GM12878 (cell line): ENCODE results near the gene THSD8.

ENCODE experiments used
- CTCF ChIP-seq, 3 experiments: IDR thresholded peaks in 2 of 3; conservative IDR thresholded peaks in 1 of 3; 2 replicates each; pipeline ENCODE4 v1.5.1; 2011; ENCODE audit warnings: low read depth in 3 of 3, low read length in 3 of 3, mild to moderate bottlenecking in 3 of 3, control low read depth in 2 of 3, moderate library complexity in 2 of 3, inconsistent platforms in 1 of 3, mixed read lengths in 1 of 3; ENCODE audit not compliant: control insufficient read depth in 2 of 3, insufficient read depth in 1 of 3; ENCODE audit errors: extremely low read depth in 1 of 3
- EGR1 ChIP-seq, 2 experiments: IDR thresholded peaks; 1 replicate in 1 of 2; 2 replicates in 1 of 2; pipeline ENCODE4 v1.6.1; 2011 to 2012; ENCODE audit warnings: low read depth in 2 of 2, low read length in 2 of 2, borderline replicate concordance in 1 of 2, mild to moderate bottlenecking in 1 of 2, moderate library complexity in 1 of 2
- EZH2 ChIP-seq: IDR thresholded peaks from 2 replicates; pipeline ENCODE4 v1.6.1; 2012; ENCODE audit warnings: low read depth, mild to moderate bottlenecking, control low read depth, inconsistent platforms, low read length, borderline replicate concordance; ENCODE audit not compliant: control insufficient read depth
- FOXM1 ChIP-seq: IDR thresholded peaks from 2 replicates; pipeline ENCODE4 v1.6.1; 2012; ENCODE audit warnings: low read depth, mild to moderate bottlenecking, inconsistent platforms, low read length, moderate library complexity
- HDAC2 ChIP-seq: fragments of 200-600 bp; sonication (generic); IDR thresholded peaks from 2 replicates; pipeline ENCODE4 v1.6.1; 2017
- MTA3 ChIP-seq: IDR thresholded peaks from 2 replicates; pipeline ENCODE4 v1.6.1; 2012; ENCODE audit warnings: low read length, inconsistent platforms, borderline replicate concordance
- SMARCA5 ChIP-seq: fragments of 450-650 bp; IDR thresholded peaks from 2 replicates; pipeline ENCODE4 v1.6.1; 2017; ENCODE audit warnings: mild to moderate bottlenecking
- USF1 ChIP-seq: IDR thresholded peaks from 2 replicates; pipeline ENCODE4 v1.6.1; 2011; ENCODE audit warnings: borderline replicate concordance, low read depth, mild to moderate bottlenecking, moderate library complexity, mixed read lengths, low read length; ENCODE audit not compliant: insufficient read depth; ENCODE audit errors: extremely low read length
- TF ChIP-seq, protein P1 (sequence below): fragments of 450-650 bp; IDR thresholded peaks from 2 replicates; pipeline ENCODE4 v1.6.1; 2017; ENCODE audit warnings: mild to moderate bottlenecking, low read depth, inconsistent platforms; ENCODE audit not compliant: poor library complexity, severe bottlenecking

DNA sequence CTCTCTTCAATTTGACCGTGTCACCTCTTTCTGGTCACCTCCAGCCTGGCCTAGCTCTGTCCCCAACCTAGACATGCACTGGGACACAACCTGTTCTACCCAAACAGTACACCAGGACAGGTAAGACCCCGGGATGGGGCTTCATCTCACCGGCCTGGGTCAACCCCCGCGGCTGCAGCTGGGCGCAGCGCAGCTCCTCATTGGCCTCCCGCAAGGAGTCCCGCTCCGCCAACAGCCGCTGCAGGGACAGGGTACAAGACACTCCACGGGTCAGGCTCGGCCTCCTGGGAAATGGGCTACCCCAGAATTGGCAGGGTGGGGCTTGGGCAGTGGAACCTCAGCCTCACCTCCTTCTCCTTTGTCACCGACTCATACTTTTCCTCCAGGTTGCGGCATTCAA, 34.2 kb upstream of the THSD8 start:
- TF ChIP-seq SMARCA5 (no peak), USF1 (no peak), EGR1 (IDR thresholded peaks at IDR 0.05; ENCODE audit: borderline replicate concordance in 1 of 2, low read depth in 2 of 2, low read length in 2 of 2) (no peak), CTCF (IDR thresholded peaks at IDR 0.05 in 2 of 3, conservative IDR thresholded peaks at IDR 0.05 in 1 of 3; ENCODE audit: control insufficient read depth in 2 of 3, extremely low read depth in 1 of 3, insufficient read depth in 1 of 3, low read depth in 3 of 3, low read length in 3 of 3) (no peak), FOXM1 (no peak), EZH2 (no peak), HDAC2 (no peak), MTA3 (no peak)
- TF ChIP-seq, protein P1, sequence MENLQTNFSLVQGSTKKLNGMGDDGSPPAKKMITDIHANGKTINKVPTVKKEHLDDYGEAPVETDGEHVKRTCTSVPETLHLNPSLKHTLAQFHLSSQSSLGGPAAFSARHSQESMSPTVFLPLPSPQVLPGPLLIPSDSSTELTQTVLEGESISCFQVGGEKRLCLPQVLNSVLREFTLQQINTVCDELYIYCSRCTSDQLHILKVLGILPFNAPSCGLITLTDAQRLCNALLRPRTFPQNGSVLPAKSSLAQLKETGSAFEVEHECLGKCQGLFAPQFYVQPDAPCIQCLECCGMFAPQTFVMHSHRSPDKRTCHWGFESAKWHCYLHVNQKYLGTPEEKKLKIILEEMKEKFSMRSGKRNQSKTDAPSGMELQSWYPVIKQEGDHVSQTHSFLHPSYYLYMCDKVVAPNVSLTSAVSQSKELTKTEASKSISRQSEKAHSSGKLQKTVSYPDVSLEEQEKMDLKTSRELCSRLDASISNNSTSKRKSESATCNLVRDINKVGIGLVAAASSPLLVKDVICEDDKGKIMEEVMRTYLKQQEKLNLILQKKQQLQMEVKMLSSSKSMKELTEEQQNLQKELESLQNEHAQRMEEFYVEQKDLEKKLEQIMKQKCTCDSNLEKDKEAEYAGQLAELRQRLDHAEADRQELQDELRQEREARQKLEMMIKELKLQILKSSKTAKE: no peak
